NCI-H1105 treated with DMSO at 0.1 percent for 48 hours (cell line): ENCODE measurements around the gene PLXNA2.

Source experiments
- DNase-seq: peaks from one replicate; lab custom pipeline; 2025; lab: John Stamatoyannopoulos, UW

The PLXNA2 gene

GRCh38 chr1:208159555-208160258 is 84.5 kb downstream of the PLXNA2 start:
- no peak for DNase-seq

- no peak for DNase-seq
These were observed 85.3 kb downstream of the PLXNA2 start for GRCh38 chr1:208158640-208159554.

- DNase-seq: no peak
These were observed 86.4 kb downstream of the PLXNA2 start for GRCh38 chr1:208157769-208158168.

- no peak for DNase-seq
These were observed 87.4 kb downstream of the PLXNA2 start for GRCh38 chr1:208156741-208157140.

GRCh38 chr1:208156310-208156709 is 87.9 kb downstream of the PLXNA2 start:
- no peak for DNase-seq

GRCh38 chr1:208154679-208155642 is 89.2 kb downstream of the PLXNA2 start:
- peak; percentile 21 for DNase-seq

GRCh38 chr1:208154040-208154439 is 90.1 kb downstream of the PLXNA2 start:
- peak; percentile 91 for DNase-seq

- DNase-seq: no peak
These were observed 90.8 kb downstream of the PLXNA2 start for GRCh38 chr1:208153386-208153785.

GRCh38 chr1:208151728-208152598 is 92.2 kb downstream of the PLXNA2 start:
- DNase-seq: peak; percentile 66

GRCh38 chr1:208150833-208151458 is 93.2 kb downstream of the PLXNA2 start:
- no peak for DNase-seq

GRCh38 chr1:208149776-208150514 is 94.2 kb downstream of the PLXNA2 start:
- no peak for DNase-seq

GRCh38 chr1:208149213-208149612 is 95.0 kb downstream of the PLXNA2 start:
- no peak for DNase-seq

GRCh38 chr1:208148380-208148779 is 95.8 kb downstream of the PLXNA2 start:
- no peak for DNase-seq

- DNase-seq: no peak
These were observed 97.5 kb downstream of the PLXNA2 start for GRCh38 chr1:208146650-208147049.

GRCh38 chr1:208145167-208145566 is 99.0 kb downstream of the PLXNA2 start:
- no peak for DNase-seq

- no peak for DNase-seq
These were observed 101.4 kb downstream of the PLXNA2 start for GRCh38 chr1:208142590-208143382.

GRCh38 chr1:208141610-208142192 is 102.5 kb downstream of the PLXNA2 start:
- DNase-seq: no peak

GRCh38 chr1:208139434-208140045 is 104.6 kb downstream of the PLXNA2 start:
- DNase-seq: no peak
